WTC11 (cell line): ENCODE results near the gene SLC7A6OS.

ENCODE experiments used
- ELF4 ChIP-seq: sonication (generic); formaldehyde crosslinking; IDR thresholded peaks from 2 replicates; pipeline ENCODE4 v1.8.1; 2022; ENCODE audit warnings: low read depth, mild to moderate bottlenecking, moderate library complexity, missing genetic modification reagents
- FOXJ3 ChIP-seq: sonication (generic); formaldehyde crosslinking; IDR thresholded peaks from 2 replicates; pipeline ENCODE4 v1.9.0; 2021; ENCODE audit warnings: missing genetic modification reagents, mild to moderate bottlenecking, borderline replicate concordance
- ZNF263 ChIP-seq: sonication (generic); formaldehyde crosslinking; IDR thresholded peaks from 2 replicates; pipeline ENCODE4 v1.8.1; 2022; ENCODE audit warnings: low read depth, mild to moderate bottlenecking, moderate library complexity, missing genetic modification reagents
- TF ChIP-seq, protein P1 (sequence below): fragments of 200-600 bp; IDR thresholded peaks from 2 replicates; pipeline ENCODE4 v1.8.0; 2022; ENCODE audit warnings: antibody characterized with exemption
- TF ChIP-seq, protein P2 (sequence below): sonication (generic); formaldehyde crosslinking; IDR thresholded peaks from 2 replicates; pipeline ENCODE4 v1.8.0; 2022; ENCODE audit warnings: missing genetic modification reagents
- TF ChIP-seq, protein P3 (sequence below): sonication (generic); formaldehyde crosslinking; IDR thresholded peaks from 2 replicates; pipeline ENCODE4 v1.8.0; 2022; ENCODE audit warnings: mild to moderate bottlenecking, missing genetic modification reagents
- TF ChIP-seq, protein P4 (sequence below): sonication (generic); formaldehyde crosslinking; IDR thresholded peaks from 2 replicates; pipeline ENCODE4 v1.8.0; 2022; ENCODE audit warnings: mild to moderate bottlenecking, missing genetic modification reagents

DNA sequence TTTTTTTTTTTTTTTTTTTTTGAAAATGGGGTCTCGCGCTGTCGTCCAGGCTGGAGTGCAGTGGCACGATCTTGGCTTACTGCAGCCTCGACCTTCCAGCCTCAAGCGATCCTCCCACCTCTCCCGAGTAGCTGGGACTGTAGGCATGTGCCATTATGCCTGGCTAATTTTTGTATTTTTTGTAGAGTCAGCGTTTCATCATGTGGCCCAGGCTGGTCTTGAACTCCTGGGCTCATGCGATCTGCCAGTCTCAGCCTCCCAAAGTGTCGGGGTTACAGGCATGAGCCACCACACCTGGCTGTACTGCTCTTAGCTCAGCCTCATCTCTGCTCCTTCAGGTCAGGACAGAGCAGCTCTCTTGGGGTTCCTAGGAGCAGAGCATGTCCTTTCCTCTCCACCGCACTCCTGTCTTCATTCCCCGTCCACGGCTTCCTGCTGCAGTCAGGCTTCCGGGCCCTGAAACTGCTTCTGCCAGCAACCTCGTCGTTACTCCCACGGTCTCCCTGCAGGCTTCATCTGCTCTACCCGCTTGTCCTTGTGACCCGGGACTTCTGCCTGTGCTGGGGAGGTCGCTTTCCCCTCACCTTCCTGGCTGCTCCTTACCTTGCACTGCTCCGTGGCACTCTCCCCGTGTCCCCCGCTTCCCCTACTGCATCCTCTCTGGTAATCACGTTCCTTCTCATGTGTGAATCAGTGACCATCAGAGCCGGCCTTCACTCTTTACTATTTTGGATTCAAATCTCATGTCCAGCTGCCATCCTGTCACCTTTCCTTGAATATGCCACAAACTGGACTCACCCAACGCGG, 38.1 kb upstream of the SLC7A6OS start:
- TF ChIP-seq, protein P1, sequence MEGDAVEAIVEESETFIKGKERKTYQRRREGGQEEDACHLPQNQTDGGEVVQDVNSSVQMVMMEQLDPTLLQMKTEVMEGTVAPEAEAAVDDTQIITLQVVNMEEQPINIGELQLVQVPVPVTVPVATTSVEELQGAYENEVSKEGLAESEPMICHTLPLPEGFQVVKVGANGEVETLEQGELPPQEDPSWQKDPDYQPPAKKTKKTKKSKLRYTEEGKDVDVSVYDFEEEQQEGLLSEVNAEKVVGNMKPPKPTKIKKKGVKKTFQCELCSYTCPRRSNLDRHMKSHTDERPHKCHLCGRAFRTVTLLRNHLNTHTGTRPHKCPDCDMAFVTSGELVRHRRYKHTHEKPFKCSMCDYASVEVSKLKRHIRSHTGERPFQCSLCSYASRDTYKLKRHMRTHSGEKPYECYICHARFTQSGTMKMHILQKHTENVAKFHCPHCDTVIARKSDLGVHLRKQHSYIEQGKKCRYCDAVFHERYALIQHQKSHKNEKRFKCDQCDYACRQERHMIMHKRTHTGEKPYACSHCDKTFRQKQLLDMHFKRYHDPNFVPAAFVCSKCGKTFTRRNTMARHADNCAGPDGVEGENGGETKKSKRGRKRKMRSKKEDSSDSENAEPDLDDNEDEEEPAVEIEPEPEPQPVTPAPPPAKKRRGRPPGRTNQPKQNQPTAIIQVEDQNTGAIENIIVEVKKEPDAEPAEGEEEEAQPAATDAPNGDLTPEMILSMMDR = no peak
- TF ChIP-seq, protein P2, sequence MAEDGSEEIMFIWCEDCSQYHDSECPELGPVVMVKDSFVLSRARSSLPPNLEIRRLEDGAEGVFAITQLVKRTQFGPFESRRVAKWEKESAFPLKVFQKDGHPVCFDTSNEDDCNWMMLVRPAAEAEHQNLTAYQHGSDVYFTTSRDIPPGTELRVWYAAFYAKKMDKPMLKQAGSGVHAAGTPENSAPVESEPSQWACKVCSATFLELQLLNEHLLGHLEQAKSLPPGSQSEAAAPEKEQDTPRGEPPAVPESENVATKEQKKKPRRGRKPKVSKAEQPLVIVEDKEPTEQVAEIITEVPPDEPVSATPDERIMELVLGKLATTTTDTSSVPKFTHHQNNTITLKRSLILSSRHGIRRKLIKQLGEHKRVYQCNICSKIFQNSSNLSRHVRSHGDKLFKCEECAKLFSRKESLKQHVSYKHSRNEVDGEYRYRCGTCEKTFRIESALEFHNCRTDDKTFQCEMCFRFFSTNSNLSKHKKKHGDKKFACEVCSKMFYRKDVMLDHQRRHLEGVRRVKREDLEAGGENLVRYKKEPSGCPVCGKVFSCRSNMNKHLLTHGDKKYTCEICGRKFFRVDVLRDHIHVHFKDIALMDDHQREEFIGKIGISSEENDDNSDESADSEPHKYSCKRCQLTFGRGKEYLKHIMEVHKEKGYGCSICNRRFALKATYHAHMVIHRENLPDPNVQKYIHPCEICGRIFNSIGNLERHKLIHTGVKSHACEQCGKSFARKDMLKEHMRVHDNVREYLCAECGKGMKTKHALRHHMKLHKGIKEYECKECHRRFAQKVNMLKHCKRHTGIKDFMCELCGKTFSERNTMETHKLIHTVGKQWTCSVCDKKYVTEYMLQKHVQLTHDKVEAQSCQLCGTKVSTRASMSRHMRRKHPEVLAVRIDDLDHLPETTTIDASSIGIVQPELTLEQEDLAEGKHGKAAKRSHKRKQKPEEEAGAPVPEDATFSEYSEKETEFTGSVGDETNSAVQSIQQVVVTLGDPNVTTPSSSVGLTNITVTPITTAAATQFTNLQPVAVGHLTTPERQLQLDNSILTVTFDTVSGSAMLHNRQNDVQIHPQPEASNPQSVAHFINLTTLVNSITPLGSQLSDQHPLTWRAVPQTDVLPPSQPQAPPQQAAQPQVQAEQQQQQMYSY (CRISPR knock-in tag) = no peak
- no peak for TF ChIP-seq ZNF263 (CRISPR knock-in tag)
- TF ChIP-seq FOXJ3 = no peak
- no peak for TF ChIP-seq ELF4 (CRISPR knock-in tag)
- TF ChIP-seq, protein P3, sequence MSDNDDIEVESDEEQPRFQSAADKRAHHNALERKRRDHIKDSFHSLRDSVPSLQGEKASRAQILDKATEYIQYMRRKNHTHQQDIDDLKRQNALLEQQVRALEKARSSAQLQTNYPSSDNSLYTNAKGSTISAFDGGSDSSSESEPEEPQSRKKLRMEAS (CRISPR knock-in tag) = no peak
- TF ChIP-seq, protein P4, sequence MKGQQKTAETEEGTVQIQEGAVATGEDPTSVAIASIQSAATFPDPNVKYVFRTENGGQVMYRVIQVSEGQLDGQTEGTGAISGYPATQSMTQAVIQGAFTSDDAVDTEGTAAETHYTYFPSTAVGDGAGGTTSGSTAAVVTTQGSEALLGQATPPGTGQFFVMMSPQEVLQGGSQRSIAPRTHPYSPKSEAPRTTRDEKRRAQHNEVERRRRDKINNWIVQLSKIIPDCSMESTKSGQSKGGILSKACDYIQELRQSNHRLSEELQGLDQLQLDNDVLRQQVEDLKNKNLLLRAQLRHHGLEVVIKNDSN = no peak
